Activated CD4-positive, alpha-beta T cell treated with anti-CD3 and anti-CD28 coated beads, Interleukin-2, amount 50 U/mL, for 4 hours (primary cell): ENCODE data around the gene CDK5.

Experiments used
- DNase-seq, 2 experiments: peaks; one replicate each; pipeline ENCODE4 v3.0.0-alpha.2; 2020

Gene CDK5

DNA sequence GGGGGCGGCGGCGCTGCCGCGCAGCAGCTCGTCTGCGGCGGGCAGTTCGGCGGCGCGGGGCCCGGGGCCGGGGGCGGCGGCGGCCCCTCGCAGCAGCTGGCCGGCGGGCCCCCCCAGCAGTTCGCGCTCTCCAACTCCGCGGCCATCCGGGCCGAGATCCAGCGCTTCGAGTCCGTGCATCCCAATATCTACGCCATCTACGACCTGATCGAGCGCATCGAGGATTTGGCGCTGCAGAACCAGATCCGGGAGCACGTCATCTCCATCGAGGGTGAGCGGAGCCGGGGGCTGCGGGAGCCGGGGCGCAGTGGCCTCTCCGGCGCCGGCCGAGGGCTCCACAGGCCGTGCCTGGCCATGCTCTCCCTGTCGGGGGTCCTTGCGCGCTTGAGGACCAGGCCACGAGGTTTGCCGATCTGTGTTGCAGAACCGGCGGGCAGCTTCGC is 29.1 kb upstream of the CDK5 start:
- DNase-seq: no peak

DNA sequence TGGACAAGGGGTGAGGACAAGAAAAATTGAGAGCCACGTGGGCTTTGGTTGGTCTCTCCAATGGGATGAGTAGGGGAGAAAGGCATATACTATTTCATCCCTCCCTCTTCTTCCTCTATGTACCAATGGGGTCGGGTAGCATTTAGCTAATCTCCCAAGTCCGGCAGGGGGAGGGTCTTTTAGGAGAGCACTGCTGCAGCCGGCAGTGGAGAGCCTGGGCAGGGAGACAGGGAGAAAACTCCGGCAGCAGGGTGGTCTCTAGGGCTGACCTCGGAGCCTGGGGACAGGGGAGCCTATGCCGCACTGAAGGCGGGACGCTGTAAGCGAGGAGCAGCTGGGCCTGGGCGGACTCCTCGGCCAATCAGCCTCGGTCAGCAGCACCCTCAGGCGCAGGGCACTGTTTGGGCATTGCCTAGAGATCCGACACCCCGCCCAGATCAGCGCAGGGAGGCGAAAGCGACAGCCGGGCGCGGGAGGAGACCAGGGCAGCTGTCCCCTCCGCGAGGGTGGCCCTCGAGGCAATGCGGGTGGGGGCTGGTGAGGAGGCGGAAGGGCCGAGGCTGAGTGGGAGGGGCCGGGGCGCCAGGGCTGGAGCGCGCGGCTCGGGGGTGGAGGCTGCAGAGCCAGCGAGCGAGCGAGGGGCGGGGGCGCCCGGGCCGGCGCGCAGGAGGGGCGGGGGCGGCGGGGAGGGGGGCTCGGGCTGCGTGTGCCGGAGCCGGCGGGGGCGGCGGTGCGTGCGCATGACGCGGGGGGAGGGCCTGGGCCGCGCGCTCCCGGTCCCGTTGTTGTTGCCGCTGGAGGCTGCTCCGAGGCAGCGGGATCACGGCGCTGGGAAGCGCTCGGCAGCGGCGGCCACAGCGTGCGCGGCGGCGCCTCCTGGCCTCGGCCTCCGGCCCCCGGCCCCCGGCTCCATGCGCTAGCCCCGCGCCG is 28.3 kb upstream of the CDK5 start, which contains the start of gene AGAP3:
TSS of gene AGAP3 (plus strand) at position 785 of the 930 bp plus-strand sequence. CDS start 267 bp downstream, outside the sequence.
- peak; percentile 47 to 52 for DNase-seq

DNA sequence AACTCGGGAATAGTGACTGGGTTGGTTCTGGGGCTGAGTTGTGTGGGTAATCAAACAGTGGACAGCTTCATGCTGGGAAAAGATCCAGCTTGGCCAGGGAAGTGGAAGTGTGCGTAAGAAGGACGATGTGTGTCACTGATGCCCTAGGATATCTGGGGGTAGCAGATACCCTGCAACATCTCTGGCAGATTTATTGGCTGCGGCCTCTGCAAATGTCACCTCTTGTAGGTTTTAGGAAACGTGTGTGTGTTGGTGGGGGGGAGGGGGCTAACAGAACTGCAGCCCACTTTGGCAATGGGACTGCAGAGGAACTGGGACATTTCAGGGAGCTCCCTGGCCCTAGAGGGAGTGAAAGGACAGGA is 27.6 kb upstream of the CDK5 start:
- no peak for DNase-seq

DNA sequence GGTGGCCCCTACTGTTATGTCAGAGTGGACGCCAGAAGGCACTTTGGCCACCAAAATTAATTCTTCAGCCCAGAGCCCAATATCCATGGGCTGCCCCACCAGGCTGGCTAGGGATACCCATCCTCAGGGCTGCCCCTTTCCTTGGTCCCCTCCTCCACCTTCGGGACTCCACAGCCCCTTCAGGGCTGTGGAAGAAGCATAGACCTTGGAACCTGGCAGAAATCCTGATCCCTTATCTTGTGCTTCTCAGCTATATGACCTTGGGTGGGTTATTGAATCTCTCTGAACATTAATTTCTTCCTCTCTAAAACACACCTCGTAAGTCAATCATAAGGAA is 26.1 kb upstream of the CDK5 start:
- DNase-seq: no peak

DNA sequence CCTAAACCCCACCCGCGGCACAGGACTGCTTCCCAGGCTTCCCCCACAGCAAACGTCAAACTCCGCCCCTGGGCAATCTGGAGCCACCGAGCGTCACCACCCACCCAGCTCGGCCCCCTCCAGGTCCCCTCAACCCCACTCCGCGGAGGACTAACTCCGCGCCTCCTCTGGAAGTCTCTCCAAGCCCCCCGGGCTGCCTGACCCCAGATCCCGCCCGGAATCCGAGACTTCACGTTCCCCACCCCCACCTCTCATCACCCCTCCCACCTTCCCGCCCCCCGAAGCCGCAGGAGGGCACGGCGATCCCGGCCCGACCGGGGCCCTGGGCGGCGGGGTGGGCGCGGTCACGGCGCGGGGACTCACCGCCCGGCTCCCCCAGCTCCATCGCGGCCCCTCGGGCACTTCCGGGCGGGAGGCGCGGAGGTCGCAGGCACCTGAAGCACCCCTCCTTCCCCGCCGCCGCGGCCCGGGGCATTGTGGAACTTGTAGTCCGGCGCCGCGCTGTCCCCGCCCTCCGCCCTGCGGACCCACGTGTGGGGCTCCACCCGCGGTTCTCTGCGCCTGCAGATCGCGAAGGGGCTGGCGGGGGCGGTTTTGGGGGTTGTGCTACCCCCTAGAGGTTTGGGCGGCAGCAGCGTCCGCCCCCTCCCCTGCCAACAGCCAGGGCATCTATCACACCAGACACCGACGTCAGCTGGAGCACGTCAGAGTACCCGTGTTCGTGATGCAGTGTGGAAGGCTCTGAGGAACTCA is 25.6 kb upstream of the CDK5 start, which contains the start of gene TMUB1:
TSS of gene TMUB1 (minus strand) at position 423 of the 753 bp plus-strand sequence. CDS start 930 bp downstream, outside the sequence.
- DNase-seq: peak; percentile 79 to 85

DNA sequence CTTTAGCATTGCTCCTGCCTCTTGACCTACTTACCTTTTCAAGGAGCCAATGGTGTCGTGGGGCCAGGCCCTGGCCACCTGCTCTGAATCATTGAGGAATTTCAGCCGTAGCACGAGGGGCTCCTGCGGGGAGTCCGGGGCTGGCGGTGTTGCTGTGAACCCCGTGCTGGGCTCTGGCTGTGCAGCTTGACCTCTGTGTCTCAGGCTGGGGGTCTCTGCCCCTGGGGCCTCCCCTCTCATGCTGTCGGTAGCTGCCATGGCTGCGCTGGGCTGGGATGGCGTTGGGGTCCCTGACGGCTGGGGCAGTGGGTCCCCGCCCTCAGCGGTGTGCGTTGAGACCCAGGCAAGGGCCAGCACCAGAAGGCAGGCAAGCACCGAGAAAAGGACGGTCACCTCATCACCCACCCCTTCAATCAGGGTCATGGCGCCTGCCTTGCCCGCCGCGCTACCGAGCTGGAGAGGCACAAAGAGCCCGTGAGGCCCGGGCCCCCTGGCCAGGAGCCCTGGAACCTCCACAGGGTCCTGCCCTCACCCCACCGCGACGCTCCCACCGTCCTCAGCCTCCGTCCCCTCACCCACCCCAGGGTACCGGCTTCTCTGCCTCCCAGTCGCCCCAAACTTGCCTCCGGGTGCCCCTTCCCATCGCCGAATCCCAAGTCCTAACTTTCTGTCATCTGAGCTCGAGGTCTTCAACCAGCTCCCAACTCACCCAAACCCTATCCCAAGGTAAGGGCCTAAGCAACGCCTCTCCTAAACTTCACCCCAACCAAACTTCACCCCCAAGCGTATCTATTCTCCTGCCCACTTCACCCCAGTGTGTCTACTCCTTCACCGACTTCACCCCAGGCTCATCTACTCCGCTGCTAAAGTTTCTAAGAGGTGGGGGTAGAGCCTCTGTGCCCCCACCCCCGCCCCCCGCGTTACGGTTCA is 24.7 kb upstream of the CDK5 start:
- DNase-seq: no peak

DNA sequence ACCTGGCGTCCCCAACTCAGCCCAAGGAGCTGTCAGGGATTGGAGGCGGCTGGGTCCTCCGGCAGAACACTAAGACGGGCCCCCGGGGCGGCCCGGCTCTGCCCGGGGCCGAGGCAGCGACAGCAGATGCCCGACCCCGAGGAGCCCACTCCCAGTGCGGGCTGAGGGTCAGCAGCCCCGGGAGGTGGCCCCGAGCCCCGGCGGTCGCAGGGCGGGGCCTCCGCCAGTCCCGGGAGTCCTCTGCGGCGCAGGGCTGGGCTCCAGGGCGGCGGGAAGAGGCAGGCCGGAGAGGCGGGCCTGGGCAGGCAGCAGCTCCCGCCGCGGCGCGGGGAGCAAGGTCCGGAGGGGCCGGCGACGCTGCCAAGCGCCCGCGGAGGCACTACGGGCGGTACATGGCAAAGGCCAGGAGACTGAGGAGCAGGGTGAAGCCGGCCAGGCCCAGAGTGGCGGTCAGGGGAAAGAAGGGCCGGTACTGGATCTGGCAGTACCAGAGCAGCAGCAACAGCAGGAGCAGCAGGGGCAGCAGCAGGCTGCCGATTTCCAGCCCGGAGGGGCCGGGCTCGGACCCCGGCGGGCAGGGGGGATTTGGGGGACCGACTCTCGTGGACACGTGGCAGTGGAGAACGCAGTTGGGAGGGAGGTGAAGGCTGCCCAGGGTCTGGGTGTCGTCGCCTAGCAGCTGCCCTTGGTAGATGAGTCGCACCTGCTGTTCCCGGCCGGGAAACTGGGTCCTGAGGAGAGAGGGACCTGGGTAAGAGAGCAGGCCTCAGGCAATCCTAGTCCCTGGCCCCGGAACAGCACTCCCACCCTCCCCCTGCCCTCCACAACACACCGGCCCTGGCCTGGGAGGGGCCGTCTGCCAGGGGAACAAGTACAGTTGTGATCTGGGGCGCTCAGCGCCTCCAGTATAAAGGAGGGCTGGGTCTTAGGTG is 23.7 kb upstream of the CDK5 start:
- DNase-seq: no peak

DNA sequence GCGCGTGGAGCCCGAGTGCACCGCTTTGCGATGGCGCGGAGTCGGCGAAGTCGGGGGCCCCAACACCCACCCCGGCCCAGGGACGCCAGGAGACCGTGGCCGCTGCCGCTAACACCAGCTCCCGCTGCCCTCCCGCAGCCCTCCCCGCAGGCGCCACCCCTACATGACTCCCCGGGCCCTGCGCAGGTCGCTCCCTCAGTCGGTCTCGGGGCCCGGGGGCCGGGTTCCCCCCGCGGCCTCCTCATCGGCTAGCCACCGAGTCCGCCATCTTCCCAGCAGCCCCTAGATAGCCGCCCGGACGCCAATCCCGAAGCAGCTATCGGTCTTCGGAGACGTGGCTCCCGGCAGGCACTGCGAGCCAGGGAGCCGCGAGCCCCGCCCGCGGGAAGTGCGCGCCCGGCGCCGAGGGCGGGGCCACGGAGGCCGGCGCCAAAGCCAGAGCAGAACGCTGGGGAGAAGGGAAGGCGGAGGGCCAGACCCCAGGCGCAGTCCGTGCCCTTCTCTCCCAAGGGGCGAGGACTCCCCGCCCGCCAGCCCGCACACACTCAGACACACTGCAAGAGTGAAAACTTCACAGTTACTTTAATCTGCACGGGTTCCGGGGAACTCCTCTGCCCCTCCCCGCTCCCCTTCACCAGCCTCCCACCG is 22.9 kb upstream of the CDK5 start, which contains the start of gene FASTK:
TSS of gene FASTK (minus strand) at position 288 of the 648 bp plus-strand sequence. CDS start at position 245, 43 bp downstream.
- DNase-seq: peak; percentile 77 to 81

DNA sequence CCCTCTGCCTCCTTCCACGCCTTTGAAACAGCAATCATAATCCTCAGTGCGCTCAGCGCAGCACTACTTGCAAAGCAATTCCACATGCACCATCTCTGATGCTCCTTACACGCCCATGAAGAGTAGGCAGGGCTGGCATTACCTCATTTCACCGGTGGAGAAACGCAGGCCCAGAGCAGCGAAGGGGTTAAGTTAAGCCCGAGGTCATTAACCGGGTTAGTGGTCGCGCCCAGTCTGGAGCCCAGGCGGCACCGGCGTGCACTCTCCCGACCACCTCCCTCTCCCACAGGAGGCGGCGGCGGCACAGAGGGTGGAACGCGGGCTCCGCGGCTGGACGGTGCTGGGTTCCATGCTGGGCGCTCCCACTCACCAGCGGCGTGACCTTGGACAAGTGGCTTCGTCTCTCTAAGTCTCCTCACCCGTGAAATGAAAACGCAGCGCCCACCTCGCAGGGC is 22.4 kb upstream of the CDK5 start:
- no peak for DNase-seq

DNA sequence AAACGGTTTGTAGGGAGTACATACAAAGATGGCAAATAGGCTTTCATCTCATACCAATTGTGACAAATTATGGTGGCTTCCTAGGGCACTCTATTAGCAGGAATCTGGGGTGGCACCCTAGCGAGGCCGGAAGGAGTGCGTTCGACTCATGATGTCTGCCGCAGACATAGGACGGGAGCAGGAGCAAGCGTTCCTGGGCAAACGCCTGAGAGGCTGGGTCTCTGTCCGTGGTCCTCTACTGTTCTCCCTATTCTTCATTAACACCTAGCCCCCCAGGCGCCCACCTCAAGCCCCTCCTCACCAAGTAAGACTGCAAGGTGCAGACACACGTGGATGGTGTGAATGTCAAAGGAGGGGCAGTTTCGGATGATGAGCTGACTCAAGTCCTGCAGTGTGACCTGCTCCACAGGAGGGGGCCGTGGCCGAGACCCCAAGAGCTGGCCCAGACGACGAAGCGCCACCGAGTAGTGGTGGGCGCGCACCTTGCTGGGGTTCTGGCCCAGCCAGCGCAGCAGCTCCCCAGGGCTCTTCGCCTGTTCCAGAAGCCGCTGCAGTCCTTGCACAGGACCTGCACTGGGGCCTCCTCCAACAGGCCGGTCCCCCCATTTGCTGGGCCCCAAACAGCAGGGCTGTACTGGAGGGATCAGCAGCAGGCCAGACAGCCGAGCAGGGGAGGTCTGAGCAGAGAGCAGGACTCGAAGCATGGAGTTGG is 21.7 kb upstream of the CDK5 start:
- DNase-seq: no peak

DNA sequence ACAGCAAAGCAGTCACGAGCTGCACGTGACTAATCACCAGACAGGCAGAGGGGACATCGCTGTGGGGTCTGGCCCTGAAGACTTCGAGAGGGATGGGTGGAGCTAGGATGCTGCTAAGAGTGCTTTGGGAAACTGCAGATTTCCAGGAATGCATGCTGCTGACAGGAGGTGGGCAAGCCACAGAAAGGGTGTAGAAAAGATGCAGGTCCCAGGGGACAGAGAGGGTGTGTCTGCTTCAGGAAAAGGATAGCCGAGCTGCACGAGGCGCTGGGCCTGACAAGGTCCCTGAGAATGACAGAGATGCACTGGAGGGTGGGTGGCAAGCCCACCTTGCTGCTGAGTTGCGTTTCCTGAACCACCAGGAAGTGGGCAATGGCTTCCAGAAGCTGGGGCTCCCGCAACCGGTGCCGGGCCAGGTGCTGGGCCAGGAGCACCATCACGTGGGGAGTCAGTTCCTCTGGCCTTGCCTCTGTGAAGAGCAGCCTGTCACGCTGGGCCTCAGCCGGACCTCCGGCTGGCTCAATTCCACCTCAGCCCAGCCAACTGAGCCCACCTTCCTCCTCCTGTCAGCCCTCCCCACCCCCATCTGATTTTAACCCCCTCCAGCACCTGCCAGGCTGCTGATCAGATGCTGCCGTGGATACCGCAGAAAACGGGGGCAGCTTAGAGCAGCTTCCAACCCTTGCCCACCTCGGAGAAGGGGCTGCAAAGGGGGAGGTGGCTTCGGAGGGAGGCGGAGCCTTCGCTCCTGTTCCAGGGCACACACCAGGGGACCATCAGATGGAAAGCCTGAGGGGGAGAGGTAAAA is 20.7 kb upstream of the CDK5 start:
- DNase-seq: no peak

DNA sequence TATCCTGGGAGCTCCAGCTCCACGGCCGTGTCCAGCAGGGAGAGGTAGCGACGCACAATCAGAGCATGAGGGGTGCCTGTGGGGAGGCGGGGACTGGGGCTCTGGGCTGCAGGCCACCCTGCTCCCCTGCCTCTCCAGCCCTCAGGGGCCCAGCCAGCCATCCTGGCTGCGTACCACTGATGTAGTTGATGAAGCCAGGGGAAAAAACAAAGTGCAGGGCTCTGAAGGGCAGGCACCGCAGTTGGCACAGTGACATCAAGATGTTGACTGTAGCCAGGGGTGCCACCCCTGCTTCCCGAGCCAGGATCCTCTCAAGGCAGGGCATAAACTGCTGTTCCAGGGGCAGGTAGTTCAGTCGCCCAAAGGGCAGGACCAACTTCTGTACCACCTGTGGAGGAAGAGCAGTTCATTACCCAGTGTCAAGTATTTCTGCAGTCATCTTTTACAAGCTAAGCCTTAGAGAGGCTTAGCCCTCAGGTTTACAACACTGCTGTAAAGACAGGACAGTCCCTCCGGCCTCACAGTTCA is 20.1 kb upstream of the CDK5 start:
- DNase-seq: no peak

DNA sequence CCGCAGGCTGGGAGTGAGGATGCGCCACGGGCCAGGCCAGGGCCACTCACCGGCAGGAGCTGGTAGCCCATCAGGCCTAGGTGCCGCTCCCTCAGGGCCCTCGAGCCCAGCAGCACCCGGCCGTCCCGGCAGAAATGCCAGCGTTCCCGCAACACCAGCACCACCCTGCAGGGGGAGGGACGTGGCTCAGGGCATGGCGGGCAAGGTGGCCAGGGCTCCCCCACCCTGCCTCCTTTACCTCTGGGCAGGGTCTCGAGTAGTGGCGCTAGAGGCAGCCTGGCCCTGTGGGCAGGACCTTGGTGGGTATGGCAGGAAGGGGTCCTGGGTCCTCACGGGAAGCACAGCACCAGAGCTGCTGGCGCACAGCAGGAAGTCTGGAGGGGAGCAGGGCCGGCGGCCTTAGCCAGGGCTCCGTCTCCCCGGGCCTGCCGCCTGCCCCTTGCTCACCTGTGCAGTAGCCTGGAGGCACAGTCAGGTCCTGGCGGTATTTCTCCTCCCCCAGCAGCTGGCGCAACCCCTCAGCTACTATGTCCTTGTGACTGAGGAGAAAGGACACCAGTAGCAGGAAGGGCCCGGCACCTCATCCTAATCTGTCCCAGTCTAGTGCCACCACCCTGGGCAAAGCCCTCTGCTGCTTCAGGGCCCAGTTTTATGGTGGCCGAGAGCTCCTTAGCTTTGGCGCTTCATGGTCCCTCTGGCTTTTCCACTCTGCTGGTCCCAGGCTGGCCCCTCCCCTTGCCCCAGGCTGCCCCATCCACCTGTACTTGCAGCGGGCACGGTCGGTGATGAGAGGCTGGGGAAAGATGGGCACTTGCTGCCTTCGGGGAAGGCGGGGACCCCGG is 19.4 kb upstream of the CDK5 start:
- DNase-seq: no peak

DNA sequence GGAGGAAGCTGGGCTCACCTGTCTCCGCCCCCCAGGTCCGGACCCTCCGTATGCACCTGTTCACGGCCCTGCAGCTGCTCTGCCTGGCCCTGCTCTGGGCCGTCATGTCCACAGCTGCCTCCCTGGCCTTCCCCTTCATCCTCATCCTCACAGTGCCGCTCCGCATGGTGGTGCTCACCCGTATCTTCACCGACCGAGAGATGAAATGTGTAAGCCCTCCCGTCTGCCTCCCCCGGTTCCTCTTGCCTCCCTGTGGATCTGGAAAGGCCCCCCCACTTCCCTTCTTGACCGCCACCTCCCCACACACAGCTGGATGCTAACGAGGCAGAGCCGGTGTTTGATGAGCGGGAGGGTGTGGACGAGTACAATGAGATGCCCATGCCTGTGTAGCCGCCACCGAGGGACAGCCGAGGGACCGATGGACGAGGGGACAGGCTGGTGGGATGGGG is 18.3 kb upstream of the CDK5 start:
- no peak for DNase-seq

DNA sequence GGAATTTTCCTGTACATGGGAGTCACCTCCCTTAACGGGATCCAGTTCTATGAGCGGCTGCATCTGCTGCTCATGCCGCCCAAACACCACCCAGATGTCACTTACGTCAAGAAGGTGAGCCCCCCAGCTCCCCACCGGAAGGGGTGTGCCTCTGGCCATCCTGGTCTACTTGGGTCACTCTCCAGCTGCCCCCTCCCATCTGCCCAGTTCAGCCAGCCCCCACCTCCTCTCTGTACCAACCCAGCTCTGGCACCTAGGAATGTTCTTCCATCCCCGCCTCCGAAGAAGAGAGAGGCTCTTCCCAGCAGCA is 17.9 kb upstream of the CDK5 start:
- DNase-seq: no peak

DNA sequence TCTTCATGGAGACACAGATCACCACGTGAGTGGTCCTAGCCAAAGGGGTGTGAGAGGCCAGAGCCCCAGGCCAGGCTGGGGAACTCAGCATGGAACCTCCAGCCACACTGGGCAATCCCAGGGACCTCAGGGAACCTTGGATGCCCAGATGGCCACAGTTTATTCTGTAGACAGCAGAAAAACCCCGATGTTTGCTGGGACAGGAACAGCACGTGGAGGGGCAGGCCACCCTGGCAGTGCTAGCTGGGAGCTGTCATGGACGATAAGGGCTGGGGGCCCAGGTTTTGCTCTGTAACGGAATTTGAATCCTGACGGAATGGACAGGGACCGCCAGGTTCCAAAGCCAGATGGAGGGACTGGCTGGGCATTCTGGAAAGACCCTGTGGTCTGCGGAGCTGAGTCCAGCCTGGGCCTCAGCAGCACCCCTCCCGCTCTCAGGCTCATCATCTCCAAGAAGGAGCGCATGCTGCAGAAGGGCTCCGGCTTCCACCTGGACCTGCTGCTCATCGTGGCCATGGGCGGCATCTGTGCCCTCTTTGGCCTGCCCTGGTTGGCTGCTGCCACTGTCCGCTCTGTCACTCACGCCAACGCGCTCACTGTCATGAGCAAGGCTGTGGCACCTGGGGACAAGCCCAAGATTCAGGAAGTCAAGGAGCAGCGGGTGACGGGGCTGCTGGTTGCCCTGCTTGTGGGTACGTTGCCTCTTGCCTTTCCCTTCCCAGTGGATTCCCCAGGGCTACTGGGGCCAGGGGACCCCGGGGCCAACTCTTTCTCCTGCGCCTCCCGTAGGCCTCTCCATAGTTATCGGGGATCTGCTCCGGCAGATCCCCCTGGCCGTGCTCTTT is 17.3 kb upstream of the CDK5 start:
- no peak for DNase-seq

DNA sequence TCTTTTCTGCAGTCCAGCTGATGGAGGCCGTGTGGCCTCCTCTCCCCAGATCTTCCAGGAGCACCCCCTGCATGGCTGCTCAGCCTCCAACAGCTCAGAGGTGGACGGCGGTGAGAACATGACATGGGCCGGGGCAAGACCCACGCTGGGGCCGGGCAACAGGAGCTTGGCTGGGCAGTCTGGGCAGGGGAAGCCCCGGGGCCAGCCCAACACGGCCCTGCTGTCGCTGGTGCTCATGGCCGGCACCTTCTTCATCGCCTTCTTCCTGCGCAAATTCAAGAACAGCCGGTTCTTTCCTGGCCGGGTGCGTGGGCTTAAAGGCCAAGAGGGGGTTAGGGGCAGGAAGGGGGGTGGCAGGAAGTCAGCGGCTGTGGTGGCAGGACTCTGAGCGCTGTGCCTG is 16.3 kb upstream of the CDK5 start:
- DNase-seq: no peak
